ENCODE results near the gene CD52.
"Not testable (repeated sequence)": the region's sequence is repeated elsewhere in the genome, so short reads cannot be mapped to it uniquely, and the experiment has no call there.

The CD52 gene

DNA sequence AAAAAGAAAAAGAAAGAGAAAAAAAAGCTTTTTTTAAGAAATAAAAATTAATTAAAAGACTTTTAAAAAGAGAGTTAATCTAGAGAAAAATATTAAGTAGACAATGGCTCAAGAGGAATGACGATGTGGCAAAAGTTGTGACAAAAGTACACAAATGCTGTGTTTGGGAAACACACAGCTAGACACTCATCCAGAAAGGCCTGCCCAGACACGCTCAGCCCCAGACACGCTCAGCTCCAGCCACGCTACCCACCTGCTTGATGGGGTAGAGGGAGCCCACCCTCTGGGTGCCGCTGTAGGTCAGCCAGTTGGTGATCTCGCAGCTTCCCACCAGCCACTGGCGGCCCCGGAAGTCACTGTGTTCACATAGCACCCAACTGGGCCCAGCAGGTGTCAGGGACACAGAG, 10.2 kb downstream of the CD52 start:
- no peaks in the 10 kb centered on the region for H3K36me3 ChIP-seq (ENCODE audit: insufficient read depth)
- no peaks in the 10 kb centered on the region for H3K79me2 ChIP-seq (ENCODE audit: insufficient read depth, low read depth)
- H3K9ac ChIP-seq: no peak overlapping the region
- H3K4me2 ChIP-seq: no peak overlapping the region
- no peak overlapping the region for H3K4me3 ChIP-seq (IDR thresholded peaks at IDR 0.05; ENCODE audit: insufficient read depth, low read depth, low read length)
- TF ChIP-seq, protein P1, sequence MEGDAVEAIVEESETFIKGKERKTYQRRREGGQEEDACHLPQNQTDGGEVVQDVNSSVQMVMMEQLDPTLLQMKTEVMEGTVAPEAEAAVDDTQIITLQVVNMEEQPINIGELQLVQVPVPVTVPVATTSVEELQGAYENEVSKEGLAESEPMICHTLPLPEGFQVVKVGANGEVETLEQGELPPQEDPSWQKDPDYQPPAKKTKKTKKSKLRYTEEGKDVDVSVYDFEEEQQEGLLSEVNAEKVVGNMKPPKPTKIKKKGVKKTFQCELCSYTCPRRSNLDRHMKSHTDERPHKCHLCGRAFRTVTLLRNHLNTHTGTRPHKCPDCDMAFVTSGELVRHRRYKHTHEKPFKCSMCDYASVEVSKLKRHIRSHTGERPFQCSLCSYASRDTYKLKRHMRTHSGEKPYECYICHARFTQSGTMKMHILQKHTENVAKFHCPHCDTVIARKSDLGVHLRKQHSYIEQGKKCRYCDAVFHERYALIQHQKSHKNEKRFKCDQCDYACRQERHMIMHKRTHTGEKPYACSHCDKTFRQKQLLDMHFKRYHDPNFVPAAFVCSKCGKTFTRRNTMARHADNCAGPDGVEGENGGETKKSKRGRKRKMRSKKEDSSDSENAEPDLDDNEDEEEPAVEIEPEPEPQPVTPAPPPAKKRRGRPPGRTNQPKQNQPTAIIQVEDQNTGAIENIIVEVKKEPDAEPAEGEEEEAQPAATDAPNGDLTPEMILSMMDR (conservative IDR thresholded peaks at IDR 0.05; ENCODE audit: low read depth, low read length): no peak
- H3K27ac ChIP-seq: no peak overlapping the region
- H3K27me3 ChIP-seq (ENCODE audit: insufficient read depth, low read depth): no peaks in the 10 kb centered on the region
- no peaks in the 10 kb centered on the region for H3K4me1 ChIP-seq (ENCODE audit: low read depth, poor library complexity, severe bottlenecking)
- H2AFZ ChIP-seq (ENCODE audit: low read depth): no peak overlapping the region
- no peaks in the 10 kb centered on the region for H4K20me1 ChIP-seq (ENCODE audit: insufficient read depth)

DNA sequence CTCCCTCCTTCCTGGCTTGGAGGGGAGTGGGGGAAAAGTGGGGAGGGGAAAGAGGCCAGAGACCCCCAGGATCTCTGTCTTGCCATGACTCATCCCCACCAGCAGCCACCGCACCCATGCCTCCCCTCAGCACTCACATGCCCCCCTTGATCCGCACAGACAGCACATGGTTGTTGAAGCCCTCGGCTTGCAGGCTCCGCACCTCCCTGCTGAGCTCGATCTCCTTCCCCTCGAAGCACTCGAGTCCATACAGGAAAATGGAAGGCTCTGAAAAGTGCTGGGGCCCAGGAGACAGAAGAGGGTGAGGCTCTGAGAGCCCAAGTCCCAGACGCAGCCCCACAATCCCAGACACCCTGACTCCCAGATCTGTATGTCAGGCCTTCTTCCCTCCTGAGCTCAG, 10.8 kb downstream of the CD52 start:
- Histone ChIP-seq H3K79me2 (ENCODE audit: insufficient read depth, low read depth) (no peaks in the 10 kb centered on the region), H3K9ac (no peak overlapping the region), H3K4me1 (ENCODE audit: low read depth, poor library complexity, severe bottlenecking) (no peaks in the 10 kb centered on the region), H3K27ac (no peak overlapping the region), H2AFZ (ENCODE audit: low read depth) (no peak overlapping the region), H3K4me2 (no peak overlapping the region), H3K27me3 (ENCODE audit: insufficient read depth, low read depth) (no peaks in the 10 kb centered on the region), H3K4me3 (IDR thresholded peaks at IDR 0.05; ENCODE audit: insufficient read depth, low read depth, low read length) (no peak overlapping the region), H3K36me3 (ENCODE audit: insufficient read depth) (no peaks in the 10 kb centered on the region), H4K20me1 (ENCODE audit: insufficient read depth) (no peaks in the 10 kb centered on the region)
- TF ChIP-seq, protein P1 (conservative IDR thresholded peaks at IDR 0.05; ENCODE audit: low read depth, low read length): no peak

DNA sequence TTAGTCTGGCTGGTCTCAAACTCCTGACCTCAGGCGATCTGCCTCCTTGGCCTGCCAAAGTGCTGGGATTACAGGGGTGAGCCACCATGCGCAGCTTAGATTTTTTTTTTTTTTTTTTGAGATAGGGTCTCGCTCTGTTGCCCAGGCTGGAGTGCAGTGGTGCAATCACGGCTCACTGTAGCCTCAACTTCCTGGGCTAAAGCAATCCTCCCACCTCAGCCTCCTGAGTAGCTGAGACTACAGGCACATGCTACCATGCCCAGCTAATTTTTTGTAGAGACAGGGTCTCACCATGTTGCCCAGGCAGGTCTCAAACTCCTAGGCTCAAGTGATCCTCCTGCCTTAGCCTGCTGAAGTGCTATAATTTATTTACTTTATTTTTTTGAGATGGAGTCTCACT, 11.6 kb downstream of the CD52 start:
- not testable (repeated sequence) for H3K79me2 ChIP-seq (ENCODE audit: insufficient read depth, low read depth)

DNA sequence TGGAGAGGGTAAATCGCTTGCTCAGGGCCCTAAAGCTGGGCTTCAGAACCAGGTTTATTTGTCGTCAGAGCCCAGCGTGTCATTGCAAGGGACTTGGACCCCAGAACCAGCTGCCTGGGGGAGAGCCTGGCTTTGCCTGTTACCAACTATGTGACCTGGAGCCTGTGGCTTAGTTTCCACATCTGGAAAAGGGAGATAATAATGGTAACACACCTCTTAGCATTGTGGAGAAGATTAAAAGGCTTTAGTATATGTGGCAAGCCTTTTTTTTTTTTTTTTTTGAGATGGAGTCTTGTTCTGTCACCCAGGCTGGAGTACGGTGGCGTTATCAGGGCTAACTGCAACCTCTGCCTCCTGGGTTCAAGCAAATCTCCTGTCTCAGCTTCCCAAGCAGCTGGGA, 12.5 kb downstream of the CD52 start:
- H3K4me3 ChIP-seq (IDR thresholded peaks at IDR 0.05; ENCODE audit: insufficient read depth, low read depth, low read length): no peak overlapping the region
- TF ChIP-seq, protein P1 (conservative IDR thresholded peaks at IDR 0.05; ENCODE audit: low read depth, low read length): no peak
- no peak overlapping the region for H3K9ac ChIP-seq
- H3K79me2 ChIP-seq (ENCODE audit: insufficient read depth, low read depth): no peaks in the 10 kb centered on the region
- no peaks in the 10 kb centered on the region for H3K27me3 ChIP-seq (ENCODE audit: insufficient read depth, low read depth)
- H3K36me3 ChIP-seq (ENCODE audit: insufficient read depth): no peaks in the 10 kb centered on the region
- H3K4me1 ChIP-seq (ENCODE audit: low read depth, poor library complexity, severe bottlenecking): no peaks in the 10 kb centered on the region
- H2AFZ ChIP-seq (ENCODE audit: low read depth): no peak overlapping the region
- H3K4me2 ChIP-seq: no peak overlapping the region
- no peaks in the 10 kb centered on the region for H4K20me1 ChIP-seq (ENCODE audit: insufficient read depth)
- H3K27ac ChIP-seq: no peak overlapping the region

More for the DNA sequence above, 11.6 kb downstream of the CD52 start:
- not testable (repeated sequence) for H3K4me2 ChIP-seq; H4K20me1 ChIP-seq (ENCODE audit: insufficient read depth); H3K36me3 ChIP-seq (ENCODE audit: insufficient read depth); H3K4me3 ChIP-seq (IDR thresholded peaks at IDR 0.05; ENCODE audit: insufficient read depth, low read depth, low read length); H3K27ac ChIP-seq; H3K27me3 ChIP-seq (ENCODE audit: insufficient read depth, low read depth); H3K9ac ChIP-seq; H2AFZ ChIP-seq (ENCODE audit: low read depth); H3K4me1 ChIP-seq (ENCODE audit: low read depth, poor library complexity, severe bottlenecking)

DNA sequence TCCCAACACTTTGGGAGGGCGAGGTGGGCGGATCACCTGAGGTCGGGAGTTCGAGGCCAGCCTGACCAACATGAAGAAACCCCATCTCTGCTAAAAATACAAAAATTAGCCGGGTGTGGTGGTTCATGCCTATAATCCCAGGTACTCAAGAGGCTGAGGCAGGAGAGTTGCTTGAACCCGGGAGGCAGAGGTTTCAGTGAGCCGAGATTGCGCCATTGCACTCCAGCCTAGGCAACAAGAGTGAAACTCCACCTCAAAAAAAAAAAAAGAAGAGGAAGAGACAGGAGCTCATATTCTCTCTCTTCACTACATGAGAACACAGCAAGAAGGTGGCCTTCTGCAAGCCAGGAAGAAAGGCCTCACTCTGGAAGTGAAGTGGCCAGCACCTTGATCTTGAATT, 15.6 kb downstream of the CD52 start:
- H3K4me1 ChIP-seq (ENCODE audit: low read depth, poor library complexity, severe bottlenecking): peaks cover 20% of the 10 kb centered on the region
- H3K79me2 ChIP-seq (ENCODE audit: insufficient read depth, low read depth); H3K27ac ChIP-seq; H3K27me3 ChIP-seq (ENCODE audit: insufficient read depth, low read depth); H3K4me3 ChIP-seq (IDR thresholded peaks at IDR 0.05; ENCODE audit: insufficient read depth, low read depth, low read length); H2AFZ ChIP-seq (ENCODE audit: low read depth); H3K9ac ChIP-seq; H4K20me1 ChIP-seq (ENCODE audit: insufficient read depth); H3K36me3 ChIP-seq (ENCODE audit: insufficient read depth); H3K4me2 ChIP-seq: not testable (repeated sequence)
